CD4-positive, alpha-beta T cell treated with Interleukin-4 for 1 hour (primary cell): ENCODE results near the gene GINS2.

Source experiments
- DNase-seq, 2 donors: peaks; one replicate each; pipeline ENCODE4 v3.0.0-alpha.2; 2020 to 2022

GINS2 gene

DNA sequence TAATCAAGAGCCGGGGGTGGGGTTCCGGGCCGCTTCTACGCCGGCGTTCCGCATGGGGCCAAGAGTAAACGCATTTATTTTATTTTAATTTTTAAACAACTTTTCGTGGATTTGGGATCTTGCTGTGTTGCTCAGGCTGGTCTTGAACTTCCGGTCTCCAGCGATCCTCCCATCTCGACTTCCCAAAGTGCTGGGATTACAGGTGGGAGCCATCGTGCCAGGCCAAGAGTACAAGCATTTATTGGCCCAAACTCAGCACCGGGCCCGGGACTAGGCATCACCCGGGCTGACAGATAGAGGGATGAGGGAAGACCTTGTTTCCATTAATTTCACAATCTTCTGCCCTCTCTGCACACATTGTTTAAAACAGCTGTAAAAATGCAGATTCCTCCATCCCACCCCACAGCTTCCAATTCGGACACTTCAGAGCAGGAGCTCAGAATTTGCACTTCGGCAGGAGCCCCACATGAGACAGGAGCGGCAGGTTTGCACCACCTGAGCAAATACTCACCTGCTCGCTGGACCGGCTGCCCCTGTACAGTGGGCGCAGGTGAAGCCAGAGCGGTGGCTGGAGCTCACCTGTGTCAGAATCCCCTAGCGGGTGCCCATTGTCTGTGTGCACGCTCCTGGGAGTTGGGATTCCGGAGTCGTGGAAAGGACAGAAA is 663 bp upstream of the GINS2 start:
- no peak for DNase-seq

DNA sequence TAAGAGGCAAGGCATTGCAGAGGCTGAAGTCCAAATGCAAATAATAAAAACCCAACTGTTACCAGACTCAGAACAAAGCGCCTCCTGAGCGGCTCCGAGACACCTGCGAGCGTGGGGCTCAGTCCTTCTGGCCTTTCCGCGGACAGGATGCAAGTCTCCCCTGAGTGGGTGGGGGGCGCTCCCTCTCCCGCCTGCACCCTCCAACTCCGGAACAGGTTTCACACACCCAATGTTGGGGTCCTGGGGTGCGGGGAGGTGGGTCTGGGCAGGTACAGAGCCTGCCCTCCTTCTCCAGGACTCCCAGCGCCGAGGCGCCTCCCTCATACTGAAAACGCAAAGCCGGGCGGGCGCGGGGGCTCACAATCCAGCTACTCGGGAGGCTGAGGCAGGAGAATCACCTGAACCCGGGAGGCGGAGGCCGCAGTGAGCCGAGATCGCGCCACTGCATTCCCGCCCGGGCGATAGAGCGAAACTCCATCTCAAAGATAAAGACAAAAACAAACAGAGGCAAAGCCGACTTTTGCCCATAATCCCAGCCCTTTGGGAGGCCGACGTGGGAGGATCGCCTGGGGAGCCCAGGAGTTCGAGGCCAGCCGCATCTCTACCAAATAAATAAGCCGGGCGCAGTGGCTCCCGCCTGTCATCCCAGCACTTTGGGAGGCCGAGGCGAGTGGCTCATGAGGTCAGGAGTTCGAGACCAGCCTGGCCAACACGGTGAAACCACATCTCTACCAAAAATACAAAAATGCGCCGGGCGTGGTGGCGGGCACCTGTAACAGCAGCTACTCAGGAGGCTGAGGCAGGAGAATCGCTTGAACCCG is 893 bp downstream of the GINS2 start:
- DNase-seq: no peak

DNA sequence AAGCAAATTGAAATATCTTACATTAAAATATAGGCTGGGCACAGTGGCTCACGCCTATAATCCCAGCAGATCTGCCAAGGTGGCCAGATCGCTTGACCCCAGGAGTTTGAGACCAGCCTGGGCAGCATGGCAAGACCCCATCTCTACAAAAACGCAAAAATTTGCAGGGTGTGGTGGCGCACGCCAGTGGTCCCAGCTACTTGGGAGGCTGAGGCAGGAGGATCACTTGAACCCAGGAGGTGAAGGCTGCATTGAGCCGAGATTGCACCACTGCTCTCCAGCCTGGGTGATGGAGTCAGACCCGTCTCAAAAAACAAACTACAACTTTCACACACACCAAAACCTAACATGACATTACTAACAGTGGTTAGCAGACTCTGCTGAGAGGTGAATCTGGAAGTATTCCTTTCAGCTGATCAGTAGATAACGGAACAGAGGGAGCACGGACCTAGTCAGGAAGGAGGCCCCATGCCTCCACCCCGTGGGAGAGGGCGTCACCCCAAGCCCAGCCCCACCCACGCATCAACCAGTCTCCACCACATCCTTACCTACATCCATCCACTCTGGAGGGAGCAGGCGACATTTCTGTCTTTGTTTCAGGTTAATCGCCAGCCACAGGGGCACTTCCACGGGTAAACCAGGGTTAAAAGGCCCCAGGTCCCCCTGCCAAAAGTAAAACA is 1.7 kb downstream of the GINS2 start:
- no peak for DNase-seq

DNA sequence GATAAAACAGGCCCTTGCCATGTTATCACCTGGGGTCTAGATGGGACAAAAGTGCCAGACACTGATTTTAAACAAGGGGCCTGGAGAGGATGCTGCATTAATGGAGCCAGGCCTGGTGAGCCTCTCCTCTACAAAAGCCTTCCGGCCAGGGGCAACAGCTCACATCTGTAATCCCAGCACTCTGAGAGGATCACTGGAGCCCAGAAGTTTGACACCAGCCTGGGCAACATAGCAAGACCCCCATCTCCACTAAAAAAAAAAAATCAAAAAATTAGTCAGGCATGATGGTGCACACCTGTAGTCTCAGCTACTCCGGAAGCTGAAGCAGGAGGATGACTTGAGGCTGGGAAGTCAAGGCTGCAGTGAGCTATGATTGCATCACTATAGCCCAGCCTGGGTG is 3.5 kb downstream of the GINS2 start:
- no peak for DNase-seq

DNA sequence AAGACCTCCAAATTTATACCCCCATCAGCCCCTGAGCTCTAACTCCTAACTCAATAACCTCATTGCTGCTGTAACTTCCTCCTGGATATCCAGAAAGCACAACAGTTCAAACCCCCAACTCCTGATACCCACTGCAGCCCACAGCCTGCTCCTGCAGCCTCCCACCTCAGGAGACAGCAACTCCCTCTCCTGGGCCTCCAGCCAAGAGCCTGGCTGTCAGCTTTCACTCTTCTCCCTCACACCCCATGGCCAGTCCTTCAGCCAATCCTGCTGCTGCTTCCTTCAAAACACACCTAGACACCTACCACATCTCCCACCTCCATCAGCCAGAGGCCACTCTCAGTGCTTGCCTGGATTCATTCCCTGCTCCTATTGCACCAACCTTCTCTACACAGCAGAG is 5.4 kb downstream of the GINS2 start:
- DNase-seq: no peak

DNA sequence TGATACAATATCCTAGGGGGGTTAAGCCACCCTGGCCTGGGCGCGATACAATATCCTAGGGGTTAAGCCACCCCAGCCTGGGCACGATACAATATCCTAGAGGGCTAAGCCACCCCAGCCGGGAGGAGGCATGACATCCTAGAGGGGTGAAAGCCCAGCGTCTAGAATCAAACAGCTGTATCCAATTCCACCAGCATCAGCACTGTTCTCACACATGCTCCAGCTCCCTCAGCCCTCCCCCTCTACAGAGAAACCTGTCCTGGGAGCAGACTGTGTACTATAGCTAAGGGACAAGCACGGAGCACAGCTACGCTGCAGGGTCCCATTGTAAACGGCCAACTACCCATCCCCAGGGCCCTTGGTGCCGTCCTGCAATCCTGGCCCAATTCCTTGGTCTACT is 6.2 kb downstream of the GINS2 start:
- no peak for DNase-seq

DNA sequence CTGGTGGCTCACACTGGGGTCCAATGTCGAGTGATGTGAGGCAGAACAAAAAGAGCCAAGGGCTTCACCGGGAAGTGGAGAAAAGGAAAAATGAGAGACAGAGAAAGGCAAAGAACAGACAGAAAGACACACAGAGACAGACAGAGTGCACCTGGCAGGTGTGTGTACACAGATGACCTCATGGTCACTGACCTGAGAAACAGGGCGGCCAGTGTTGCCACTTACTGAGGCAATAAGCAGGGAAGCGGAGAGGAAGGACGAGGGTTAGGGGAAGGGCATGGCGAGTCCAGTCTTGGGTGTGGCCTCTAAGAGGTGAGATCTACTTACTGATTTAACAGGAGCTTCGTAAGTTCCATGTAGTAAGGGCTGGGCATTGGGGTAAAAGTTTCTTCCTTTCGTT is 7.5 kb downstream of the GINS2 start:
- DNase-seq: no peak

DNA sequence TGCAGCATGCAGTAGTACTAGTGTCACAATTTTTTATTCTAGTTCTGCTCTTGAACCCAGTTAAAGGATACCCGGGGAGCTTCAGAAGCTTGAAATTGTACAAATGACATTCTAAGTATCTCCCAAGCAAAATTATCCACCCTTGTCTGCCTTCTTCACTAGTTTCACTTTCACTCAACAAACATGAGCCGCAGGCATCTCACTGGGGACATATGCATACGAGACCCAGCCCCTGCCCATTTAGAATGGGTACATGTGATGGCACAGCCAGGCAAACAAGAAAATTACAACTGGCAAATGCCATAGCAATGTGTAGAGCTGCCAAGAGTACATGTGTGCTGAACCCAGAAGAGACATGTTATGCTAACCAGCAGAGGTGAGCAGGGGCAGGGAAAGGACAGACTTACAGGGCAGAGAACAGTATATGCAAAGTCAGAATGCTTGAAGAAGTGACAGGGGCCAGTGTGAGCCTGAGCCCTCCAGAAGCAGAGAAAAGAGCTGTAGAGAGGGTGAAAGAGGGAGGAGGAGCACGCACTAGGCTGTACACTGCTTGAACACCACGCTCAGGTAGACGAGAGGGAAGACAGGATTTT is 8.3 kb downstream of the GINS2 start:
- DNase-seq: no peak

DNA sequence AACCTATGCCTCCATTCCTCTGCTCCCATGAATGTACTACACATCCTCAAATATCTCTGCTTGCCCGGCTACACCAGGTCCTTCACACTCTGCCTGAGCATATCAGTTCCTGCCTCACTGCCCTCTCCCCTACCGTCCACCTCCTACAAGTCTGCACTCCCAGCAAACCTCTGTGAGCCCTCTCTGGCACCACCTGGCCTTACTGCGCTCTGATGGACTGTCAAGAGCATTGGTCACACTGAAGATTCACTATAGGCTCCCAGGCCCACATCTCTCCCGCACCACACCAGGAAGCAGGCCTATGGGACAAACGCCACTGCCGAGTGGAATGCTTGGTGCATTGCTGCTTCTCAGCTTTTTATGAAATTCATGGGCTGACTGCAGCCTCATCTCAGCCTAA is 8.9 kb downstream of the GINS2 start:
- DNase-seq: no peak

DNA sequence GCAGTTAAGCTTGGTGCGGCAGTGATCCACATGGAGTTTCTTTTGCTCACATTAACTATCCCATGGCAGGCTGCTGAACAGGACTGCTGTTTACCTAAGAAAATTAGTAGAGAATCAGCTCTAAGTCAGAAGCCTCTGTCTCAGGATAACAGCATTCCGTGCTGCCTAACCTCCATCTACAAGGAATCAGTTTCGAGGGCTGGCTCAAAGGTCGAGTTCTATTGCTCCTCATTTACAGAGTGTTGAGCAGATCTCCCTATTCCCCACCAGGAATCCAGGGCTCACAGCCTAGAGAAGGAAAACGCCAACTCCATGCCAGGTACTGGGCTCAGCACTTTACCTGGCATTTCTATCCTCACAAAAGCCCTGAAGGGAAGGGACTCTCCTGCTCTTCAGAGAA is 9.9 kb downstream of the GINS2 start:
- DNase-seq: no peak

DNA sequence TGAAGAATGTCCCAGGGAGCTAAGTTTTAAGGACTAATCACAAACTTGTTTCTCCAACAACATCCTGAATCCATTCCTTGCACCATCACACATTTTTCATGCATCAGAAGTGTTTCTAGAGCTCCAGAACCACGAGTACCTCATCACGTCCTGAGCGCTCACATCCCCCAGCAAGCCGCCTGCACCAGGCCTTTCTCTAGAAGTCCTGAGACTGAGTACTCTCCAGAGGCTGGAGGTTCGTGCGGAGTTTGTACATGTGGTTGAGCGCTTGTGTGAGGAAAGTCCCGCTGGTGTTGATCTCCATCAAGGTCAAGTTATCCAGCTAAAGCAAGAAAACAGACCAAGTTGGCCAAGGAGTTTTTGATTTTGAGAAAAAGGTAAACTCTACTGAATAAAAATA is 10.7 kb downstream of the GINS2 start:
- DNase-seq: no peak

DNA sequence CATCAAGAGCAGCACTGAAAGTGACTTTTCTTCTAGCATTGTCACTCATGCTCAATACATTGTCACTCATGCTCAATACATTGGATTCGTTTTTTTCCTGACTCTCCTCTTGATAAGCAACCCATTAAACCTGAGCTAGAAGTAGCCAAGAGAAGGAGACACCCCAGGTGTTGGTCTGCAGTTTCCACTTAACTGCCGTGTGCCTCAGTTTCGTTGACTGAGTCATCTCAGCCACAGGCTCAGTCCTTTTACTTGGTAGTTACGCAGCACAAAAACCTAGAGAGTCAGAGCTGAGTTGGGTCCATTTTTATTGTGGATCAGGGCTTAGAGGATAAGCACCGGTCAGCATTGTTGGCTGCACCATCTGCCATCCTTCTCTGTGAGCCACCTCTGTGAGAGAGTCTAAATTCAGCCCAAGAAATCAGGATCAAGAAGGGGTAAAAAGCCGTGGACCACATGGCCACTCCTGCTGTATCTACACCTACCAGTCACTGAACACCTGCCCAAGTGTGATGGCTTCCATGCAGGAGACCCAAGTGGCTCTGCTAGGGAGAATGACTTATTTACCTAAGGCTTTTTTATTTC is 11.3 kb downstream of the GINS2 start:
- DNase-seq: no peak

DNA sequence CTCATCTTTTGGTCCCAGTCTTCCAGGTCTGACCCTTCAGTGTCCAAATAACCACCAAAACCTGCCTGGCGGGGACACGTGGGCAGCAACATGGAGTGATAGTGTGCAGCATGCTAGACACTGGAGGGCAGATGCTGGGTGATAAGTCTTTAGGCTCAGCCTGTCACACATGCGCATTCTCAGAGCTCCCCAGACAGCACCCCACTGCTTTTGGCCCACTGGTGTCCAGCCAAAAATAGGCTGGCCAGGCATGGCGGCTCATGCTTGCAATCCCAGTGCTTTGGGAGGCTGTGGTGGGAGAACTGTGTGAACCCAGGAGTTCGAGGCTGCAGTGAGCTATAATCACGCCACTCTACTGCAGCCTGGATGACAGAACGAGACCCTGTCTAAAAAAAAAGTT is 12.3 kb downstream of the GINS2 start:
- no peak for DNase-seq

DNA sequence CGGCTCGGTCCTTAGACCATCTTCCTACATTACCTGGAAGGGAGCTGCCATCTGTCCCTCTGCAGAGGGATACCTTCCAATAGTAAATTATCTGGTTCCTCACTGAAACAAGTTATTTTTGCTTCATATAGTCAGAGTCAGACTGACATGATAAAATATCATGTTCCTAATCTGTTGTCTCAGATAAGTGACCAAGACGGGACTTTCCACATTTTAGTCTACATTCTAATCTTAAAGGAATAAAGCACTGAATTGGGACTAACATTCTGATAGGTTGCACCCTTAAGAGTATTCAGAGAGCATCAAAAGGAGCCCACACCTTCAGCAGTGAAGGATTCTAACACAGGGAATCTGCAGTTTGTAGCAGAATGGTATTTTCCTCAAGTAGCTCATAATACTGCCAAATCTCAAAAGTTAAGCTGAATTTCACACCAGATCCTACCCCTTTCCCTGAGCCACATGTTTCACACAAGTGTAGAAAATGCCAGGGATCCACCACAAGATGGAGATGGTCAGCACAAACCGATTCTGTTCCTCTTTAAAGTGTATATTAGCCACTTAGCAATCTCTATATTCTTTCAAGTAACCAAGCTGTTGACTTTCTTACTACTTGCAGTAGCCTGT is 13.4 kb downstream of the GINS2 start:
- no peak for DNase-seq

DNA sequence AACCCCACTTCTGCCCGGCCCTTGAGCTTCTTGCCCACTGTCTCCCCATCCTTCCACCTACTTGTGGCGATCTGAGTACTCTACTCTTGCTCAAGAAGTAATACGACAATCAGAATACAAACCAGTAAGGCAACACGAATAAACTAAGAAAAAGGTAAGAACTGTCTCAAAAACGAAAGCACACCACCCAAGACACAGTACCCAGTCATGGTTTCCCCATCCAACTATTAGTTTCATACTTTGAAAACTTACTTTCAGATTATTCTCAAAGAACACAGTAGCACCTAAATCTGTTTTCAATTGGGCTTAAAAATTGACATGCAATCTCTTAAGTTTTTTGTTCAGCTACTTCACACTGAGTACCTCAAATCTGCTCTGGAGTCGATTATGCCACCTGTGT is 13.9 kb downstream of the GINS2 start:
- no peak for DNase-seq

DNA sequence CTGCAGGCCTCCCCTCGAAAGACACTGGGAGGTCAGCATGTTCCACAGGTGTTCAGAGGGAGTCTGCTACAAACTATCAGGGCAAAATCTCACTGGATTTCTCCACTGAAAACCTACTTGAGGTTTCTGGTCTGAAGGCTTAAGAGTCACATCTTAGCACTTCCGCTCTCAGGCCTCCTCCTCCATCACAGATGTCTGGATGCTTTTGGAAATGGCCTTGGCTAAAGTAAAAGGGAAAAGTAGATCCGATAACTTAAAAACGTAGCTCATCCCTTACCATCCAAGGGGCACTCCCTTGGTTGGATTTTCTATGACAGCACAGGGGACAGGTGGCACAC is 14.4 kb downstream of the GINS2 start:
- no peak for DNase-seq

DNA sequence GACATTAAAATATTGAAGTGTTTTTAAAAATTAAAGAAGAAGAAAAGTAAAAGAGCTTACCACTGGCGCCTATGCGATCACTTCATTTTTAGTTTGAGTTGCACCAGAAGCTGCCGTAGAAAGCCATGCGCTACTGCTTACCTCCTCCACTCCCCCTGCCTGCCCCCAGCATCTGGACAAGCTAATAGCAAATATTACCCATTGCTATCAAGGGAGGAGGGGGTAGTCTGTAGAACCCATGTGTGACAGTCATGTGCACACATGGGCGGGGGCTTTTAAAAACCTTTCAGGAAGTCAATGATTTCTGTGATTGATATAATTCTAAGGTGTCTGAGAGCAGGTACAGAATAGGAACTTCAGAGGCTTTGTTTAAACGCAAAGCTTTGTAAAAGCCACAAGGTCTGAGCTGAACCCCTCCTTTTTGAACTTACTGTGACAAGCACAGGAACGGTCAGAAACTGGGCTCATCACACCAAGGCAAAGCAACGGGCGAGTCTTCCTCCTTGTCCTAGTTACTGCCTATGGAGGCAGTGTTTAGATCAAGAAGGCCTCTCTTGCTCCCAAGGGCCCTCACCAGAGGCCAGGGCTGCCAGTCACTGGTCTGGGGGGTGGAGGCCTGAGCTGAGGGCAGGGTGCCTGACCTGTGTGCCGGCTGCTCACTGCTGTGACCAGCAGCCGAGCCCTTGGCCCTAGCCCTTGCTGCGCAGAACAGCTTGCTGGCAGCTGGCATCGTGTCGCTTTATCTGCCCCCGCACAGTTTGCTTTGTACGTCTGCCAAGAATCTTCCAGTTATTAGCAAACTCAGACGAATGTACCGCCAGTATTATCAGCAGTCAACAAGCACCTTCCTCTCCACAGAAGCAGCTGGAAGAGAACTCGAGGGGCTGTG is 15.0 kb downstream of the GINS2 start:
- no peak for DNase-seq

DNA sequence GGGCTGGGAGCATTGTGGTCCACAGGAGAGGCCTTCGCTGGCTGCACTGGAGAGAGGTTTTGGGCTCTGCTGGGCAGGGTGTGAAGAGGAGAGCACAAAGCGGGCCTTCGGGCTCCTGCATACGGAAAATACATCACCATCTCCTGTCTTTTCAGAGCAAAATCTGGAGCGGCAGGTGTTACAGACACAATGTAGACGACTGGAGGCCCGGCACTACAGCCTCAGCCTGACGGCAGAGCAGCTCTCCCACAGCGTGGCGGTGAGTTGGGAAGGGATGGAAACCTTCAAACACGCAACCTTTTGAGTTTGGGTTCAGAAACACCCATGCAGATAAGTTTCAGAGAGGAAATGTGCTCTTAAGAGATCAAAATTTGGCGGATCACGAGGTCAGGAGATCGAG is 17.9 kb downstream of the GINS2 start:
- no peak for DNase-seq

DNA sequence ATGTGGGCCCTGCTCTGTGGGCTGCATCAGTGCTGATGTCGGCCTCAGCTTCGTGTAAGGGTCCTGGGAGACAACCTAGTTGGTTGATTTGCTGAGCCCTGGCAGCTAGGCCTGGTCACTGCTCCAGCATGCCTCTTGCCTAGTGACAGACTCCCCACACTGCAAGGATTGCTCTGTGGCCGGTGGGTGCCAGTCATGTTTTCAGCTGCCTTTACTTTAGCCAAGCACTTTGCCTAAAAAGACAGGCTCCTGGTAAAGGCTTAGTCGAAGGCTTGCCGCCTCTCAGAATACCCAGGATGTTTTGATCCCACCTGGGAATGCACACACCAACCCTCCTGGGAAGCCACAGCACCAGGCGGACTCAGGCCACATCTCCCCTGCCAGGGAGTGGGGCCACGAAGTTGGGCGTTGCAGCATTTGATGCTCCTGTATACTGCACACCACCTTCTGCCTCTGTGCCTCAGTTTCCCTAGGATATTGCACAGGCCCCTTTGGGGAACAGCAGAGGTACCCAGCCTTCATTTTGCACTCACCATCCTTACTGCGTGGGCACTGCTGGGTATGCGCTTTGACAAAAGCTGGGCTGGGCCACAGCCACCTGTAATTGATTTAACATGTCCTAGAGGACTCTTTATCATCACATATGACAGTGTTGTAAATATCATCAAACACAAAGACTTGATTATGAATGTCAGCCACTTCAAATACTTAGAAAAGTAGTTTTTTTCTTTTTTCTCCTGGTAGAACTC is 19.9 kb downstream of the GINS2 start:
- DNase-seq: no peak

DNA sequence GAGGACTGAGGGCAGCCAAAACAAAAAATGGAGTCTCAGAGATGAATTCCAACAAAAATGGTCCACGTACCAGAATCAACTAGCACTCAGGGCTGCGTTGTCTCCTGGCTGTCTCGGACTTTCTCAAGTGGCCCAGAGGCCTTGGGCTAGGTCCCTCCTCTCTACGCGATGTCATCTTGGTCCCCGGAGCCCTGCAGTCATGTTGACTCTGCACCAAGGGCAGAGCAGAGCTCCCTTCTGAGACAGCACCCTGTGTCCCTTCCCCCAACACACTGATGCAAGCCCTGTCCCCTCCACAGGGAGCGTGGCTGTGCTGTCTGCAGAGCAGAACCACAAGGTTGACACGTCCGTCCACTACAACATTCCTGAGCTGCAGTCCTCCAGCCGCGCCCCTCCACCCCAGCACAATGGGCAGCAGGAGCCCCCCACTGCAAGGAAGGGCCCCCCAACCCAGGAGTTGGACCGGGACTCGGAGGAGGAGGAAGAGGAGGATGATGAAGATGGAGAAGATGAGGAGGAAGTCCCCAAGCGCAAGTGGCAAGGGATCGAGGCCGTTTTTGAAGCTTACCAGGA is 20.8 kb downstream of the GINS2 start:
- DNase-seq: no peak

DNA sequence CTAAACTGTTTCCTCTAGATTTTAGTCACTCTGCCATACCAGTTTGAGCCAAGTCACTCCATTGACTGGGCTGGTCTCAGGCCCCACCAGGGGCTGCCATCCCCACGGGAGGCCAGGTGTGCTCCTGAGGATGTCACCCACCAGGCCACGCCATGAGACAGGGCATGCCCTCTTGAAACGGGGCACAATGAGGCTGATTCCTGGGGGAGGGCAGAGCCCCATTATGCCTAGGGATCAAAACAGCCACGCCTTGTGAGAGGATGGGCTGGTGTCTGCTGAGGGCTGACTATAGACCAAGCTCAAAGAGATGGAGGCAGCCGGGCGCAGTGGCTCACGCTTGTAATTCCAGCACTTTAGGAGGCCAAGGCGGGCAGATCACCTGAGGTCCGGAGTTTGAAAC is 21.5 kb downstream of the GINS2 start:
- no peak for DNase-seq
